K562 (cell line): ENCODE results near the gene BTBD2. TPM values are rescaled to one million over a fixed set of nuclear protein-coding genes. Genes with fewer than 3 reads are reported as not detected.

ENCODE experiments used
- ATAC-seq: fragments of 200-7000 bp; cut with Tn5 transposase; 3 replicates; pipeline ENCODE4 v1.9.1; 2020; ENCODE audit warnings: moderate library complexity
- BruUV-seq: library from RNA; stranded (reverse); fragments of 400-500 nt; replicated peaks from 2 replicates; lab custom pipeline; 2021; lab: Mats Ljungman, UMichigan
- CTCF ChIA-PET: fragments of 300-600 bp; formaldehyde crosslinking; extraction: SDS; loops from one replicate; lab custom pipeline; 2021; ENCODE audit warnings: low intra/inter-chr PET ratio; lab: Yijun Ruan, JAX
- POLR2A ChIA-PET: fragments of 300-600, 350-650 bp; sonication (Branson Sonifier 250); formaldehyde crosslinking; extraction: SDS; loops from one replicate; lab custom pipeline; 2021; ENCODE audit warnings: antibody characterized with exemption, inconsistent platforms; lab: Yijun Ruan, JAX
- DNase-seq, 4 experiments: peaks; one replicate each; pipeline versions ENCODE4 v3.0.0 to v3.0.0-alpha.2; 2011 to 2018; ENCODE audit warnings: low spot score in 3 of 4, mixed read lengths in 3 of 4; ENCODE audit errors: extremely low read depth in 1 of 4
- FAIRE-seq: peaks from 2 replicates; lab custom pipeline; 2011; peaks lifted over from hg19 to GRCh38; lab: Jason Lieb, UNC
- H2AFZ ChIP-seq: 2 replicates; pipeline ENCODE4 v1.6.0; 2011; ENCODE audit warnings: low read depth, low read length, control low read depth, inconsistent platforms
- H3K27ac ChIP-seq: fragments of 200-600 bp; 3 replicates; pipeline ENCODE4 v1.8.0; 2011; ENCODE audit warnings: low read depth, mild to moderate bottlenecking, control low read depth, inconsistent platforms, low read length, moderate library complexity, mixed read lengths; ENCODE audit errors: extremely low read depth
- H3K27me3 ChIP-seq, 2 experiments: fragments of 300-600 bp in 1 of 2; 2 replicates in 1 of 2; 3 replicates in 1 of 2; pipeline versions ENCODE4 v1.6.0 to v1.8.0; 2011; ENCODE audit warnings: inconsistent platforms in 2 of 2, low read length in 2 of 2, mild to moderate bottlenecking in 1 of 2, mixed read lengths in 1 of 2, moderate library complexity in 1 of 2; ENCODE audit not compliant: control insufficient read depth in 2 of 2, insufficient read depth in 2 of 2
- H3K36me3 ChIP-seq: fragments of 300-600 bp; 3 replicates; pipeline ENCODE4 v1.8.0; 2011; ENCODE audit warnings: mild to moderate bottlenecking, low read length, inconsistent platforms; ENCODE audit not compliant: control insufficient read depth, insufficient read depth
- H3K4me1 ChIP-seq, 2 experiments: fragments of 200-600 bp in 1 of 2; replicated peaks in 1 of 2; 2 replicates in 1 of 2; 3 replicates in 1 of 2; pipeline versions ENCODE4 v1.5.1 to v1.8.0; 2011; ENCODE audit warnings: inconsistent platforms in 2 of 2, low read length in 2 of 2, mild to moderate bottlenecking in 1 of 2, mixed read lengths in 1 of 2, moderate library complexity in 1 of 2; ENCODE audit not compliant: control insufficient read depth in 2 of 2, insufficient read depth in 2 of 2
- H3K4me2 ChIP-seq: 2 replicates; pipeline ENCODE4 v1.6.1; 2011; ENCODE audit warnings: low read length, control low read depth, inconsistent platforms, mixed read lengths; ENCODE audit not compliant: insufficient read depth
- H3K4me3 ChIP-seq: fragments of 200-600 bp; sonication (generic), shearing (Covaris generic); 2 replicates; pipeline ENCODE4 v1.5.1; 2016; ENCODE audit warnings: control low read depth, inconsistent platforms
- H3K79me2 ChIP-seq: fragments of 200-600 bp; 3 replicates; pipeline ENCODE4 v1.8.0; 2011; ENCODE audit warnings: low read length, inconsistent platforms; ENCODE audit not compliant: control insufficient read depth, insufficient read depth
- H3K9ac ChIP-seq, 2 experiments: 2 replicates each; pipeline versions ENCODE4 v1.6.0 to v1.6.1; 2011; ENCODE audit warnings: low read depth in 2 of 2, low read length in 2 of 2, control low read depth in 1 of 2, inconsistent platforms in 1 of 2, mild to moderate bottlenecking in 1 of 2, mixed read lengths in 1 of 2; ENCODE audit not compliant: insufficient read depth in 1 of 2
- H3K9me1 ChIP-seq: one replicate; pipeline ENCODE4 v1.6.0; 2011; ENCODE audit warnings: inconsistent platforms, mild to moderate bottlenecking, low read length, moderate library complexity; ENCODE audit not compliant: control insufficient read depth, insufficient read depth
- H3K9me3 ChIP-seq: replicated peaks from 2 replicates; pipeline ENCODE4 v1.5.1; 2011; ENCODE audit warnings: low read depth, low read length, inconsistent platforms; ENCODE audit not compliant: control insufficient read depth, insufficient read depth
- H4K20me1 ChIP-seq: replicated peaks from 2 replicates; pipeline ENCODE4 v1.6.1; 2011; ENCODE audit warnings: low read length, inconsistent platforms, mixed read lengths; ENCODE audit not compliant: control insufficient read depth, insufficient read depth
- POLR2G ChIP-seq: fragments of 200-400 bp; formaldehyde crosslinking; IDR thresholded peaks from 2 replicates; pipeline ENCODE4 v1.6.1; 2017; ENCODE audit warnings: low read depth, mild to moderate bottlenecking, antibody characterized with exemption, low read length, moderate library complexity
- RBM22 ChIP-seq: fragments of 200-400 bp; formaldehyde crosslinking; IDR thresholded peaks from 2 replicates; pipeline ENCODE4 v1.6.1; 2018; ENCODE audit warnings: low read length, low read depth; ENCODE audit not compliant: poor library complexity, severe bottlenecking
- SMARCB1 ChIP-seq: IDR thresholded peaks from 2 replicates; pipeline ENCODE4 v1.6.1; 2011; ENCODE audit warnings: improper control_type of control experiment, low read depth; ENCODE audit not compliant: insufficient read length
- TAF9B ChIP-seq: fragments of 450-650 bp; IDR thresholded peaks from 2 replicates; pipeline ENCODE4 v1.6.1; 2018; ENCODE audit warnings: mild to moderate bottlenecking; ENCODE audit not compliant: partially characterized antibody
- ZNF143 ChIP-seq: sonication (generic); formaldehyde crosslinking; IDR thresholded peaks from 2 replicates; pipeline ENCODE4 v1.9.0; 2022; ENCODE audit warnings: mild to moderate bottlenecking, missing genetic modification reagents
- ZNF184 ChIP-seq: sonication (generic); formaldehyde crosslinking; IDR thresholded peaks from 2 replicates; pipeline ENCODE4 v1.5.0; 2020; ENCODE audit warnings: missing genetic modification reagents
- WGBS: fragments of 100-300 bp; shearing (Covaris generic); methylation state at CpG from one replicate; pipeline ENCODE4 v1.1.6; 2016; ENCODE audit warnings: low coverage, mixed read lengths; ENCODE audit not compliant: insufficient coverage; ENCODE audit errors: missing lambda C conversion rate; 5-methylcytosine and 5-hydroxymethylcytosine counted together
- in situ Hi-C: fragments of 300-500 bp; cut with MboI; formaldehyde crosslinking; loops from 4 replicates; pipeline ENCODE4 v1.15.0; 2018; ENCODE audit warnings: inconsistent platforms, mixed read lengths
- intact Hi-C: fragments of 100-400 bp; cut with micrococcal nuclease; formaldehyde crosslinking; loops from 2 replicates; pipeline ENCODE4 v1.14.2; 2022
- polyA plus RNA-seq, 8 experiments: library from polyadenylated mRNA; depleted of rRNA in 4 of 8; stranded (reverse) in 5 of 8; unstranded in 3 of 8; fragments of >200 nt; fragmentation: Nextera tagmentation in 2 of 8; fragmentation: Illumina TruSeq in 1 of 8; extraction: Ambion mirVana in 2 of 8; extraction: Trizol in 1 of 8; gene quantifications; 2 replicates each; pipeline versions ENCODE4 v1.2.1 to v1.2.3, GENCODE V29; 2011 to 2014; ENCODE audit warnings: inconsistent platforms in 1 of 8, missing spikeins in 1 of 8
- total RNA-seq, 7 experiments: library from RNA; depleted of rRNA in 6 of 7; stranded (reverse); fragments of >200 nt in 6 of 7; fragmentation: Illumina TruSeq in 2 of 7; extraction: Trizol in 2 of 7; gene quantifications; 2 replicates each; pipeline versions ENCODE4 v1.2.1 to v1.2.3, GENCODE V29; 2011 to 2021; ENCODE audit warnings: low replicate concordance in 1 of 7

BTBD2 gene
- total and polyA plus RNA-seq, 9 of the 15 experiments (the other 6 are each of a cell fraction or from before 2014, with no cell fraction given): 0.10 to 15.6 (median 6.9) TPM

- TF ChIP-seq ZNF143 (CRISPR knock-in tag) (no peak), SMARCB1 (no peak), ZNF184 (CRISPR knock-in tag) (no peak), POLR2G (0 out of 2 replicates have a peak, but pooled peaks have one; percentile 14)
Observed at GRCh38 chr19:1955171-1956121, 60.1 kb downstream of the BTBD2 start (continued).

- H3K27ac ChIP-seq: no peak overlapping the region
- peaks cover 80% of the 10 kb centered on the region for H3K79me2 ChIP-seq
- H3K9me1 ChIP-seq: no peaks in the 10 kb centered on the region
- H4K20me1 ChIP-seq: peaks cover 20% of the 10 kb centered on the region
- no peak for FAIRE-seq
- H3K4me2 ChIP-seq: no peak overlapping the region
- H2AFZ ChIP-seq: no peak overlapping the region
- H3K9ac ChIP-seq: peak overlapping the region in 1 of 2 experiments; percentile 9; a peak in 1 of 4 replicates
- H3K4me3 ChIP-seq: no peak overlapping the region
- no peak for DNase-seq
- intact Hi-C loops: no loop called here
- no peaks in the 10 kb centered on the region for H3K27me3 ChIP-seq
- H3K4me1 ChIP-seq: peaks cover 0 to 67% of the 10 kb centered on the region in 2 experiments; a peak in 2 of 5 replicates
- H3K9me3 ChIP-seq: no peaks in the 10 kb centered on the region
- H3K36me3 ChIP-seq: peaks cover 36% of the 10 kb centered on the region; the same call in 2 of the 3 replicates
- no peak for ATAC-seq
- no TSS peak for BruUV-seq
- peak; percentile 49 for TF ChIP-seq RBM22
- no peak for TF ChIP-seq TAF9B
- ChIA-PET CTCF (no interaction called here), POLR2A (interaction anchor here (0.6 to 0.9 kb wide), 2 partner anchors 10 to 69 kb away, joined by 3 read pairs; no protein-coding TSS in a partner anchor)
- in situ Hi-C loops: no loop called here
- WGBS: 89% methylated on average over 12 of the region's 15 CpGs
Observed at GRCh38 chr19:1954532-1954933, 61.0 kb downstream of the BTBD2 start.
